Measurements from ENCODE around the gene AP4M1. TPM values are rescaled to one million over a fixed set of nuclear protein-coding genes. Genes with fewer than 3 reads are reported as not detected.

The AP4M1 gene
- total and polyA plus RNA-seq, 9 of the 15 experiments (the other 6 are each of a cell fraction or from before 2014, with no cell fraction given) = 1.3 to 30.9 (median 14.1) TPM

DNA sequence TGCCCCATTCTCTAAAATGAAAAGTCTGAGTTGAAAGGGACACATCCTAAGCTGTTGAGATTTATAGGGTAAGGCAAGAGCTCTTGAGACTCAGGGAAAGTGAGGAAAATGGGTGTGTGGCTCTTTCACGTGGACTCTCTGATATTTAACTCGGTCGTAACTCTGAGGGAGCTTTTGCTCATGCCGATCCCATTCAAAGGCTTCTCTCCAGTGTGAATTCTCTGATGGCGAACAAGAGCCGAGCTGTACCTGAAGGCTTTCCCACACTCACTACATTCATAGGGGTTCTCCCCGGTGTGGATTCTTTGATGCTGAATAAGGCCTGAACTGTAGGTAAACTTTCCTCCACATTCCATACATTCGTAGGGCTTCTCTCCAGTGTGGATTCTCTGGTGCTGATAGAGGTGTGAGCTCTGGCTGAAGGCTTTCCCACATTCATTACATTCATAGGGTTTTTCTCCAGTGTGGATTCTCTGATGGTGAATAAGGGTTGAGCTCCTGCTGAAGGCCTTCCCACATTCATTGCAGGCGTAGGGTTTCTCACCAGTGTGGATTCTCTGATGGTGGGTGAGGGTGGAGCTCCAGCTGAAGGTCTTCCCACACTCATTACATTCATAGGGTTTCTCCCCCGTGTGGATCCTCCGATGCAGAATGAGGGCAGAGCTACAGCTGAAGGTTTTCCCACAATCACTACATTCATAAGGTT lies 30.3 kb upstream of the AP4M1 start:
- WGBS (ENCODE audit: insufficient coverage, low coverage, missing lambda C conversion rate) = 97% methylated on average over 11 of the region's 11 CpGs
- Histone ChIP-seq H3K36me3 (ENCODE audit: control insufficient read depth, insufficient read depth, low read length) (peaks cover 71% of the 10 kb centered on the region), H3K4me3 (no peak overlapping the region), H3K9ac (ENCODE audit: insufficient read depth in 1 of 2, low read depth in 2 of 2, low read length in 2 of 2) (no peak overlapping the region), H2AFZ (ENCODE audit: low read depth, low read length) (no peak overlapping the region), H4K20me1 (replicated peaks; ENCODE audit: control insufficient read depth, insufficient read depth, low read length) (no peaks in the 10 kb centered on the region), H3K9me1 (ENCODE audit: control insufficient read depth, insufficient read depth, low read length) (no peaks in the 10 kb centered on the region), H3K4me2 (ENCODE audit: insufficient read depth, low read length) (no peak overlapping the region), H3K27ac (ENCODE audit: extremely low read depth, low read depth, low read length) (no peak overlapping the region), H3K4me1 (replicated peaks in 1 of 2; ENCODE audit: control insufficient read depth in 2 of 2, insufficient read depth in 2 of 2, low read length in 2 of 2) (no peaks in the 10 kb centered on the region; a peak in 1 of 5 replicates), H3K9me3 (replicated peaks; ENCODE audit: control insufficient read depth, insufficient read depth, low read depth, low read length) (peaks cover 51% of the 10 kb centered on the region), H3K27me3 (ENCODE audit: control insufficient read depth in 2 of 2, insufficient read depth in 2 of 2, low read length in 2 of 2) (no peaks in the 10 kb centered on the region), H3K79me2 (ENCODE audit: control insufficient read depth, insufficient read depth, low read length) (no peaks in the 10 kb centered on the region)
- DNase-seq (ENCODE audit: extremely low read depth in 1 of 4, low spot score in 3 of 4) (peak in 1 of 4 experiments; percentile 18), ATAC-seq (peak; percentile 48), FAIRE-seq (no peak)
- no TSS peak for BruUV-seq (replicated peaks)
- intact Hi-C loops (cut with micrococcal nuclease) (no loop called here), in situ Hi-C loops (cut with MboI) (no loop called here)
- ChIA-PET POLR2A (interaction anchor here (0.9 to 5.3 kb wide), 10 partner anchors 7 to 60 kb away, joined by 3 to 32 read pairs (median 4); partner anchors contain the start of genes AP4M1, ZNF3 and ZSCAN21), CTCF (ENCODE audit: low intra/inter-chr PET ratio) (interaction anchor here (0.7 kb wide), 1 partner anchor 11 kb away, joined by 5 read pairs; no protein-coding TSS in a partner anchor)
- no peak for TF ChIP-seq DACH1 (IDR thresholded peaks at IDR 0.05; ENCODE audit: partially characterized antibody)
- no peak for TF ChIP-seq NCOR1 (IDR thresholded peaks at IDR 0.05)
- no peak for TF ChIP-seq U2AF1 (optimal IDR thresholded peaks at IDR 0.05; ENCODE audit: low read depth, low read length)
- peak in 1 of 2 experiments; percentile 85; a peak in 2 of 4 replicates for TF ChIP-seq TRIM24 (IDR thresholded peaks at IDR 0.05)
- TF ChIP-seq KHSRP (IDR thresholded peaks at IDR 0.05) = no peak
- TF ChIP-seq ZFPM2 (CRISPR knock-in tag; IDR thresholded peaks at IDR 0.05) = no peak
- no peak for TF ChIP-seq FOSL1 (tag; conservative IDR thresholded peaks at IDR 0.05)
- TF ChIP-seq, protein P1, sequence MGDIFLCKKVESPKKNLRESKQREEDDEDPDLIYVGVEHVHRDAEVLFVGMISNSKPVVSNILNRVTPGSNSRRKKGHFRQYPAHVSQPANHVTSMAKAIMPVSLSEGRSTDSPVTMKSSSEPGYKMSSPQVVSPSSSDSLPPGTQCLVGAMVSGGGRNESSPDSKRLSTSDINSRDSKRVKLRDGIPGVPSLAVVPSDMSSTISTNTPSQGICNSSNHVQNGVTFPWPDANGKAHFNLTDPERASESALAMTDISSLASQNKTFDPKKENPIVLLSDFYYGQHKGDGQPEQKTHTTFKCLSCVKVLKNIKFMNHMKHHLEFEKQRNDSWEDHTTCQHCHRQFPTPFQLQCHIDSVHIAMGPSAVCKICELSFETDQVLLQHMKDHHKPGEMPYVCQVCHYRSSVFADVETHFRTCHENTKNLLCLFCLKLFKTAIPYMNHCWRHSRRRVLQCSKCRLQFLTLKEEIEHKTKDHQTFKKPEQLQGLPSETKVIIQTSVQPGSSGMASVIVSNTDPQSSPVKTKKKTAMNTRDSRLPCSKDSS (IDR thresholded peaks at IDR 0.05; ENCODE audit: low read depth, partially characterized antibody) = peak; percentile 99
- TF ChIP-seq MTA3 (IDR thresholded peaks at IDR 0.05; ENCODE audit: borderline replicate concordance) = peak; percentile 74; the same call in 1 of the 2 replicates
- TF ChIP-seq HSF4 (CRISPR knock-in tag; IDR thresholded peaks at IDR 0.05; ENCODE audit: borderline replicate concordance) = no peak
- TF ChIP-seq, protein P2, sequence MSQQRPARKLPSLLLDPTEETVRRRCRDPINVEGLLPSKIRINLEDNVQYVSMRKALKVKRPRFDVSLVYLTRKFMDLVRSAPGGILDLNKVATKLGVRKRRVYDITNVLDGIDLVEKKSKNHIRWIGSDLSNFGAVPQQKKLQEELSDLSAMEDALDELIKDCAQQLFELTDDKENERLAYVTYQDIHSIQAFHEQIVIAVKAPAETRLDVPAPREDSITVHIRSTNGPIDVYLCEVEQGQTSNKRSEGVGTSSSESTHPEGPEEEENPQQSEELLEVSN (IDR thresholded peaks at IDR 0.05; ENCODE audit: borderline replicate concordance in 1 of 2, extremely low read depth in 1 of 2, insufficient read depth in 1 of 2, insufficient read length in 1 of 2, low read depth in 1 of 2, low read length in 1 of 2, poor library complexity in 1 of 2, severe bottlenecking in 1 of 2) = peak in 1 of 2 experiments; percentile 42
- peak; percentile 83 for TF ChIP-seq ZNF445 (CRISPR knock-in tag; IDR thresholded peaks at IDR 0.05; ENCODE audit: low read depth)
- TF ChIP-seq KDM1A (IDR thresholded peaks at IDR 0.05) = peak in 1 of 2 experiments; percentile 12; a peak in 1 of 4 replicates
- TF ChIP-seq ATF7 (IDR thresholded peaks at IDR 0.05) = 0 out of 2 replicates have a peak, but pooled peaks have one; percentile 36
- TF ChIP-seq, protein P3, sequence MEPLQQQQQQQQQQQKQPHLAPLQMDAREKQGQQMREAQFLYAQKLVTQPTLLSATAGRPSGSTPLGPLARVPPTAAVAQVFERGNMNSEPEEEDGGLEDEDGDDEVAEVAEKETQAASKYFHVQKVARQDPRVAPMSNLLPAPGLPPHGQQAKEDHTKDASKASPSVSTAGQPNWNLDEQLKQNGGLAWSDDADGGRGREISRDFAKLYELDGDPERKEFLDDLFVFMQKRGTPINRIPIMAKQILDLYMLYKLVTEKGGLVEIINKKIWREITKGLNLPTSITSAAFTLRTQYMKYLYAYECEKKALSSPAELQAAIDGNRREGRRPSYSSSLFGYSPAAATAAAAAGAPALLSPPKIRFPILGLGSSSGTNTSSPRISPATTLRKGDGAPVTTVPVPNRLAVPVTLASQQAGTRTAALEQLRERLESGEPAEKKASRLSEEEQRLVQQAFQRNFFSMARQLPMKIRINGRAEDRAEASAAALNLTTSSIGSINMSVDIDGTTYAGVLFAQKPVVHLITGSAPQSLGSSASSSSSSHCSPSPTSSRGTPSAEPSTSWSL (CRISPR knock-in tag; IDR thresholded peaks at IDR 0.05; ENCODE audit: borderline replicate concordance) = no peak
- 0 out of 2 replicates have a peak, but pooled peaks have one; percentile 42 for TF ChIP-seq GTF2F1 (IDR thresholded peaks at IDR 0.05; ENCODE audit: low read depth, low read length)
- 0 out of 2 replicates have a peak, but pooled peaks have one; percentile 22 for TF ChIP-seq MIER1 (IDR thresholded peaks at IDR 0.05; ENCODE audit: low read depth)
- no peak for TF ChIP-seq CSDE1 (IDR thresholded peaks at IDR 0.05)
- TF ChIP-seq SRSF1 (IDR thresholded peaks at IDR 0.05; ENCODE audit: low read depth, low read length) = no peak

Measured in K562 (cell line).